B cell (primary cell): Measurements from ENCODE around the gene BORCS8. TPM values are rescaled to one million over a fixed set of nuclear protein-coding genes. Genes with fewer than 3 reads are reported as not detected.
A peak's percentile ranks its signal among the peaks of the same experiment; 100 is the strongest.

Source experiments
- ATAC-seq: fragments of 200-7000 bp; cut with Tn5 transposase; one replicate; pipeline ENCODE4 v1.10.0; 2021; ENCODE audit warnings: low read depth, mild to moderate bottlenecking, moderate number of reproducible peaks, moderate library complexity
- CTCF ChIA-PET: fragments of 350-600 bp; sonication (Branson Sonifier 250); formaldehyde crosslinking; loops from one replicate; lab custom pipeline; 2021; ENCODE audit warnings: antibody characterized with exemption, inconsistent platforms; lab: Charles Lee
- POLR2A ChIA-PET: fragments of 350-600 bp; sonication (Branson Sonifier 250); formaldehyde crosslinking; loops from one replicate; lab custom pipeline; 2021; ENCODE audit warnings: antibody characterized with exemption; lab: Charles Lee
- DNase-seq: peaks from one replicate; pipeline ENCODE4 v3.0.0; 2013
- H2AFZ ChIP-seq: 2 replicates; pipeline ENCODE4 v1.6.1; 2012; ENCODE audit warnings: mild to moderate bottlenecking, low read depth, low read length; ENCODE audit not compliant: insufficient read depth, poor library complexity, severe bottlenecking
- H3K27ac ChIP-seq, 2 donors: 1 replicate in 1 of 2; 2 replicates in 1 of 2; pipeline ENCODE4 v1.5.1; 2012 to 2013; ENCODE audit warnings: low read length in 2 of 2, mild to moderate bottlenecking in 2 of 2, moderate library complexity in 1 of 2
- H3K27me3 ChIP-seq, 4 experiments: fragments of 200-600 bp in 1 of 4; sonication (generic) in 1 of 4; replicated peaks in 1 of 4; 1 replicate in 2 of 4; 2 replicates in 2 of 4; pipeline versions ENCODE4 v1.6.1 to v1.7.0; 2013 to 2016; ENCODE audit warnings: low read length in 3 of 4, mild to moderate bottlenecking in 2 of 4, mixed read lengths in 1 of 4, moderate library complexity in 1 of 4; ENCODE audit not compliant: insufficient read depth in 4 of 4, control insufficient read depth in 3 of 4; ENCODE audit errors: control extremely low read depth in 1 of 4
- H3K36me3 ChIP-seq, 2 experiments: replicated peaks in 1 of 2; 1 replicate in 1 of 2; 2 replicates in 1 of 2; pipeline versions ENCODE4 v1.6.1 to v1.7.1; 2013; ENCODE audit warnings: low read length in 1 of 2; ENCODE audit not compliant: insufficient read depth in 2 of 2, control insufficient read depth in 1 of 2; ENCODE audit errors: control extremely low read depth in 1 of 2, extremely low read depth in 1 of 2
- H3K4me1 ChIP-seq, 2 donors: fragments of 200-600 bp in 1 of 2; sonication (generic) in 1 of 2; 1 replicate in 1 of 2; 2 replicates in 1 of 2; pipeline versions ENCODE4 v1.5.1 to v1.6.1; 2013 to 2017; ENCODE audit warnings: low read length in 2 of 2; ENCODE audit not compliant: control insufficient read depth in 2 of 2, insufficient read depth in 2 of 2
- H3K4me2 ChIP-seq: replicated peaks from 2 replicates; pipeline ENCODE3; 2012; ENCODE audit warnings: mild to moderate bottlenecking, low read depth, low read length; ENCODE audit not compliant: poor library complexity, severe bottlenecking
- H3K4me3 ChIP-seq, 5 experiments: fragments of 200-600 bp in 1 of 5; sonication (generic) in 1 of 5; 1 replicate in 3 of 5; 2 replicates in 2 of 5; pipeline versions ENCODE4 v1.5.1 to v1.7.0; 2011 to 2016; ENCODE audit warnings: low read length in 4 of 5, mild to moderate bottlenecking in 4 of 5, low read depth in 2 of 5, control low read depth in 1 of 5, moderate library complexity in 1 of 5; ENCODE audit not compliant: insufficient read depth in 1 of 5; ENCODE audit errors: control extremely low read depth in 1 of 5, extremely low read depth in 1 of 5
- H3K79me2 ChIP-seq: fragments of 200-600 bp; sonication (generic); one replicate; pipeline ENCODE4 v1.6.0; 2016; ENCODE audit warnings: low read length; ENCODE audit not compliant: control insufficient read depth, insufficient read depth
- H3K9ac ChIP-seq: fragments of 200-600 bp; sonication (generic); 2 replicates; pipeline ENCODE4 v1.6.1; 2017; ENCODE audit warnings: mild to moderate bottlenecking, low read length, moderate library complexity
- H3K9me3 ChIP-seq, 3 donors: one replicate each; pipeline versions ENCODE4 v1.6.1 to v1.7.1; 2013; ENCODE audit warnings: low read length in 2 of 3; ENCODE audit not compliant: control insufficient read depth in 2 of 3, insufficient read depth in 1 of 3; ENCODE audit errors: control extremely low read depth in 1 of 3
- H4K20me1 ChIP-seq: 2 replicates; pipeline ENCODE4 v1.6.0; 2012; ENCODE audit warnings: mild to moderate bottlenecking, low read length; ENCODE audit not compliant: insufficient read depth, control insufficient read depth, poor library complexity, severe bottlenecking
- H3K27ac Mint-ChIP-seq: one replicate; pipeline ENCODE4 v1.8.0; 2021; ENCODE audit warnings: mixed read lengths
- H3K27me3 Mint-ChIP-seq: one replicate; pipeline ENCODE4 v1.8.0; 2021; ENCODE audit warnings: mixed read lengths
- H3K4me1 Mint-ChIP-seq: one replicate; pipeline ENCODE4 v1.8.0; 2021; ENCODE audit warnings: mixed read lengths
- H3K4me3 Mint-ChIP-seq: one replicate; pipeline ENCODE4 v1.8.0; 2021; ENCODE audit warnings: mixed read lengths
- H3K9me3 Mint-ChIP-seq: one replicate; pipeline ENCODE4 v1.8.0; 2022; ENCODE audit warnings: mixed read lengths; ENCODE audit not compliant: insufficient read depth
- CTCF ChIP-seq: fragments of 200-600 bp; IDR thresholded peaks from one replicate; pipeline ENCODE4 v1.8.0; 2022; ENCODE audit warnings: antibody characterized with exemption, mild to moderate bottlenecking
- EZH2 ChIP-seq: IDR thresholded peaks from 2 replicates; pipeline ENCODE4 v1.6.1; 2012; ENCODE audit warnings: borderline replicate concordance, low read depth, mild to moderate bottlenecking, moderate library complexity, low read length; ENCODE audit not compliant: insufficient read depth, poor library complexity, severe bottlenecking
- WGBS: methylation state at CpG from one replicate; pipeline ENCODE4 v1.1.5; 2013; ENCODE audit warnings: missing lambda C conversion rate; ENCODE audit not compliant: insufficient coverage; 5-methylcytosine and 5-hydroxymethylcytosine counted together
- intact Hi-C: fragments of 100-400 bp; cut with micrococcal nuclease; formaldehyde crosslinking; loops from one replicate; pipeline ENCODE4 v1.10.0; 2022
- polyA plus RNA-seq: library from polyadenylated mRNA; depleted of rRNA; stranded (reverse); fragments of >200 nt; gene quantifications from 2 replicates; pipeline ENCODE4 v1.2.3, GENCODE V29; 2012
- total RNA-seq, 2 donors: library from RNA; stranded (reverse); fragments of 120-200 nt in 1 of 2; gene quantifications; 1 replicate in 1 of 2; 2 replicates in 1 of 2; pipeline versions ENCODE4 v1.2.3 to v1.2.4, GENCODE V29; 2013 to 2022

Gene BORCS8
- total and polyA plus RNA-seq, 2 donors (not counting 1 experiment from before 2014, with no cell fraction given): 37.6 to 63.1 TPM

- no peaks in the 10 kb centered on the region for H4K20me1 ChIP-seq
- H3K9ac ChIP-seq: peak overlapping the region; percentile 82
- peaks cover 19 to 28% of the 10 kb centered on the region in 2 donors for H3K4me1 ChIP-seq
- ChIA-PET POLR2A (interaction anchor here (0.8 to 2.7 kb wide), 2 partner anchors 10 to 30 kb away, joined by 8 to 14 read pairs; partner anchors contain the start of genes BORCS8 and RFXANK), CTCF (interaction anchor here (0.8 to 1.5 kb wide), 2 partner anchors 11 to 22 kb away, joined by 3 to 5 read pairs; partner anchors contain the start of genes BORCS8 and RFXANK)
- H3K4me1 Mint-ChIP-seq: peaks cover 27% of the 10 kb centered on the region
- intact Hi-C loops: loop anchor here (1.0 kb wide), 1 partner anchor 10 kb away; the partner anchor contains the start of genes BORCS8 and RFXANK
- H3K27ac ChIP-seq: peak overlapping the region in 1 of 2 donors; percentile 85
- DNase-seq: no peak
- H3K9me3 Mint-ChIP-seq: peaks cover 3% of the 10 kb centered on the region
- WGBS: 30% methylated on average over 11 of the region's 11 CpGs
- no peak for ATAC-seq
- peak overlapping the region; percentile 83 for H3K4me2 ChIP-seq
- peaks cover 0 to 11% (median 2%) of the 10 kb centered on the region in 4 experiments for H3K27me3 ChIP-seq
- H3K27ac Mint-ChIP-seq: peak overlapping the region; percentile 91
- H2AFZ ChIP-seq: peak overlapping the region; percentile 82
- peaks cover 9% of the 10 kb centered on the region for H3K27me3 Mint-ChIP-seq
- peaks cover 0 to 10% (median 4%) of the 10 kb centered on the region in 3 donors for H3K9me3 ChIP-seq
- H3K36me3 ChIP-seq: peaks cover 2 to 18% of the 10 kb centered on the region in 2 experiments
- peaks cover 17% of the 10 kb centered on the region for H3K79me2 ChIP-seq
- peak overlapping the region; percentile 92 for H3K4me3 Mint-ChIP-seq
- TF ChIP-seq EZH2 (no peak), CTCF (no peak)
- peak overlapping the region; percentile 58 to 91 (median 80) for H3K4me3 ChIP-seq
Measured at GRCh38 chr19:19202707-19203011, 10.7 kb upstream of the BORCS8 start.
